DND-41 (cell line): Measurements from ENCODE around the gene PAK5.

Source experiments
- ATAC-seq: fragments of 200-7000 bp; cut with Tn5 transposase; 3 replicates; pipeline ENCODE4 v1.9.1; 2021; ENCODE audit warnings: low read depth; ENCODE audit not compliant: insufficient read depth
- DNase-seq: peaks from one replicate; pipeline ENCODE4 v3.0.0-alpha.2; 2020
- H2AFZ ChIP-seq: 2 replicates; pipeline ENCODE4 v1.6.0; 2012; ENCODE audit warnings: low read depth, low read length
- H3K27ac ChIP-seq: 2 replicates; pipeline ENCODE4 v1.5.1; 2012; ENCODE audit warnings: low read length, inconsistent platforms
- H3K27me3 ChIP-seq: fragments of 200-600 bp; sonication (generic); 2 replicates; pipeline ENCODE4 v1.6.0; 2012; ENCODE audit warnings: low read length, mild to moderate bottlenecking, inconsistent platforms; ENCODE audit not compliant: insufficient read depth, poor library complexity
- H3K36me3 ChIP-seq: 2 replicates; pipeline ENCODE4 v1.5.1; 2012; ENCODE audit warnings: low read length, inconsistent platforms; ENCODE audit not compliant: insufficient read depth
- H3K4me1 ChIP-seq: 2 replicates; pipeline ENCODE4 v1.5.1; 2012; ENCODE audit warnings: mild to moderate bottlenecking, low read length; ENCODE audit not compliant: insufficient read depth
- H3K4me2 ChIP-seq: 2 replicates; pipeline ENCODE4 v1.6.0; 2012; ENCODE audit warnings: mild to moderate bottlenecking, moderate library complexity, low read length, inconsistent platforms; ENCODE audit not compliant: insufficient read depth
- H3K4me3 ChIP-seq, 2 experiments: fragments of 200-600 bp in 1 of 2; shearing (Covaris generic) in 1 of 2; 2 replicates each; pipeline ENCODE4 v1.5.1; 2012 to 2016; ENCODE audit warnings: inconsistent platforms in 2 of 2, low read length in 2 of 2, mild to moderate bottlenecking in 2 of 2, low read depth in 1 of 2, moderate library complexity in 1 of 2
- H3K79me2 ChIP-seq: 2 replicates; pipeline ENCODE4 v1.6.0; 2012; ENCODE audit warnings: low read length, inconsistent platforms; ENCODE audit not compliant: insufficient read depth
- H3K9ac ChIP-seq: 2 replicates; pipeline ENCODE4 v1.6.0; 2012; ENCODE audit warnings: low read depth, mild to moderate bottlenecking, inconsistent platforms, low read length, moderate library complexity
- H3K9me3 ChIP-seq: 2 replicates; pipeline ENCODE4 v1.5.1; 2012; ENCODE audit warnings: low read length, moderate library complexity, mild to moderate bottlenecking, inconsistent platforms; ENCODE audit not compliant: insufficient read depth, severe bottlenecking
- H4K20me1 ChIP-seq: 2 replicates; pipeline ENCODE4 v1.6.0; 2012; ENCODE audit warnings: low read length; ENCODE audit not compliant: insufficient read depth
- EZH2 ChIP-seq: IDR thresholded peaks from 3 replicates; pipeline ENCODE4 v1.6.1; 2012; ENCODE audit warnings: borderline replicate concordance, low read depth, mild to moderate bottlenecking, moderate library complexity, low read length, inconsistent platforms; ENCODE audit not compliant: severe bottlenecking
- TF ChIP-seq, protein P1 (sequence below): IDR thresholded peaks from 2 replicates; pipeline ENCODE4 v1.5.1; 2012; ENCODE audit warnings: borderline replicate concordance, low read length, moderate library complexity, mild to moderate bottlenecking; ENCODE audit not compliant: poor library complexity, severe bottlenecking; ENCODE audit errors: extremely low read depth

Gene PAK5

DNA sequence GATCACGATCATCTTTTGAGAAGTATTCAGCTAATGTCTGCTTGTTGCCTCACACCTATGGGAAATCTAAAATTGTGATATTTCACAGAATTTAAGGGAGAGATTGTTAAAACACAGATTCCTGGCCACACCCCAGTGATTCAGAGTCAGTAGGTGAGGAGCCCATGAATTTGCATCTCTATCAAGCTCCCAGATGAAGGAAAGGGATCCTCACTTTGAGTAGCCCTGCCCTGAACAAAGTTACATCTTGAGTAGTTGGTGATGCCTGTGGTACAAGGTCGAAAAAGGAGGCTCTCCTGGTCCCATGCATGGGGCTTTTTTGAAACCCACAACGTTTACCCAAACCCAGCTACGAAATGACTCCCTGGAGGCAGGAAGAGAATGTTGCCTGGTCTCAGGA is 79.5 kb downstream of the PAK5 start:
- Histone ChIP-seq H3K27me3 (no peaks in the 10 kb centered on the region), H3K79me2 (no peaks in the 10 kb centered on the region), H2AFZ (no peak overlapping the region), H3K4me2 (no peak overlapping the region), H3K4me3 (no peak overlapping the region), H4K20me1 (no peaks in the 10 kb centered on the region), H3K4me1 (no peaks in the 10 kb centered on the region), H3K9ac (no peak overlapping the region), H3K36me3 (no peaks in the 10 kb centered on the region), H3K27ac (no peak overlapping the region), H3K9me3 (no peaks in the 10 kb centered on the region)
- no peak for DNase-seq
- ATAC-seq: no peak
- no peak for TF ChIP-seq EZH2
- TF ChIP-seq, protein P1, sequence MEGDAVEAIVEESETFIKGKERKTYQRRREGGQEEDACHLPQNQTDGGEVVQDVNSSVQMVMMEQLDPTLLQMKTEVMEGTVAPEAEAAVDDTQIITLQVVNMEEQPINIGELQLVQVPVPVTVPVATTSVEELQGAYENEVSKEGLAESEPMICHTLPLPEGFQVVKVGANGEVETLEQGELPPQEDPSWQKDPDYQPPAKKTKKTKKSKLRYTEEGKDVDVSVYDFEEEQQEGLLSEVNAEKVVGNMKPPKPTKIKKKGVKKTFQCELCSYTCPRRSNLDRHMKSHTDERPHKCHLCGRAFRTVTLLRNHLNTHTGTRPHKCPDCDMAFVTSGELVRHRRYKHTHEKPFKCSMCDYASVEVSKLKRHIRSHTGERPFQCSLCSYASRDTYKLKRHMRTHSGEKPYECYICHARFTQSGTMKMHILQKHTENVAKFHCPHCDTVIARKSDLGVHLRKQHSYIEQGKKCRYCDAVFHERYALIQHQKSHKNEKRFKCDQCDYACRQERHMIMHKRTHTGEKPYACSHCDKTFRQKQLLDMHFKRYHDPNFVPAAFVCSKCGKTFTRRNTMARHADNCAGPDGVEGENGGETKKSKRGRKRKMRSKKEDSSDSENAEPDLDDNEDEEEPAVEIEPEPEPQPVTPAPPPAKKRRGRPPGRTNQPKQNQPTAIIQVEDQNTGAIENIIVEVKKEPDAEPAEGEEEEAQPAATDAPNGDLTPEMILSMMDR: no peak

DNA sequence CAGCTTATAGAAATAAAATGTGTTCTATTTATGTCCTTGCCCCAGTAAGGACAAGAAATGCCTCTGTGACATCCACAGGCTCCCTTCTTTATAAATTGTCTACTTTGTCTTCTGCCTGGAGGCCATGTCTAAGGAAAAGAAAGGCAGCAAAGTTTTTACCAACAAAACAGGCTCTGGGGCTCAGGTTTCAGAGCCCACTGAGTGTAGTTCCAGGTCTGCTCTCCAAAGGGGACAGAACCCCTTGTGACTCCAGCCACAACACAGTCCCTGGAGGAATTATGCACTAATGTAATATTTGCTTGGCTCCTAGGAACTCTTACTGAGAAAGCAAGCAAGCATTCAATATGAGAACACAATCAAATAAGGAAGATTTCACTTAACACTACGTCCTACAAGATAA is 80.1 kb downstream of the PAK5 start:
- Histone ChIP-seq H3K36me3 (no peaks in the 10 kb centered on the region), H2AFZ (no peak overlapping the region), H3K4me2 (no peak overlapping the region), H3K4me1 (no peaks in the 10 kb centered on the region), H3K27ac (no peak overlapping the region), H3K27me3 (no peaks in the 10 kb centered on the region), H4K20me1 (no peaks in the 10 kb centered on the region), H3K4me3 (no peak overlapping the region), H3K9me3 (no peaks in the 10 kb centered on the region), H3K79me2 (no peaks in the 10 kb centered on the region), H3K9ac (no peak overlapping the region)
- TF ChIP-seq EZH2: no peak
- TF ChIP-seq, protein P1: no peak
- DNase-seq (no peak), ATAC-seq (no peak)

DNA sequence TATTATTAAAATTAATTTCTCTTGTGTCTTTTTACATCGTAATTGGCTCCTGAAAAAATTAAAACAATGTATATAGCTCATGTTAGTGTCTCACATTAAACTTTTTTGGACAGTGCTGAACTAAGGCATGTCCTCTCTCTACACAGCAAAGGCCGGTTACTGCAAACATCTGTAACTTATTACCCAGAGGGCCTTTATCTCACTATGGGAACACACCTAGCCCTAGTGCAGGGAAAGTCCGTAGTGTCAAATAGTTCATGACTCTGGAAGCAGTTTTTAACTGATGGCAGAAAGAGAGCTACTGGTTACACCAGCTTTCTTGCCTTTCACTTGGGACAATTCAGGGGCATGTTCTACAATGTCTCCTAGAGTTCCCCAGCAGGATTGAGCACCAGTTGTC is 82.2 kb downstream of the PAK5 start:
- no peak overlapping the region for H3K4me2 ChIP-seq
- no peak overlapping the region for H3K27ac ChIP-seq
- H3K4me3 ChIP-seq: no peak overlapping the region
- no peak overlapping the region for H2AFZ ChIP-seq
- H3K79me2 ChIP-seq: no peaks in the 10 kb centered on the region
- no peaks in the 10 kb centered on the region for H3K36me3 ChIP-seq
- TF ChIP-seq, protein P1: no peak
- no peak for TF ChIP-seq EZH2
- no peaks in the 10 kb centered on the region for H3K9me3 ChIP-seq
- no peaks in the 10 kb centered on the region for H3K27me3 ChIP-seq
- no peak overlapping the region for H3K9ac ChIP-seq
- no peaks in the 10 kb centered on the region for H3K4me1 ChIP-seq
- ATAC-seq (no peak), DNase-seq (no peak)
- no peaks in the 10 kb centered on the region for H4K20me1 ChIP-seq

DNA sequence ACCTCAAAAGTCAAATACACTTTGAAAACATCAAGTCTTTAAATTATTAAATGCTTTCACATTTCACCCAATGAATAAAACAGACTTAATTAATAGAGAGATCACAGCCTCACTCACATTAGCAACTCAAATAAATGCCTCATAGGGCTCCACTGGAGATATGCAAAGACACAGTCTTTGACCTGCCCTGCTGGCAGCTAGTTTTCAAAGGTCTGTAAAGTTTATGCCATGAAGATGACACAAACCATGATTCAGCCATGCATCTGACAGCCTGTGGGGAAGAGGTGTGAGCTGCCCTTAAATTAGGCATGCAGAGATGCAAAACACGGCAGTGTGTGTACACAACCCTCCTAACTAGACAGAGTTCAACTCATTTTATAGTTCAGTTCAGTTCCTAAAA is 83.6 kb downstream of the PAK5 start:
- no peak overlapping the region for H3K4me2 ChIP-seq
- no peak overlapping the region for H3K4me3 ChIP-seq
- no peak for TF ChIP-seq EZH2
- TF ChIP-seq, protein P1: no peak
- H3K79me2 ChIP-seq: no peaks in the 10 kb centered on the region
- no peak for ATAC-seq
- H3K36me3 ChIP-seq: no peaks in the 10 kb centered on the region
- H2AFZ ChIP-seq: no peak overlapping the region
- H3K4me1 ChIP-seq: no peaks in the 10 kb centered on the region
- no peak for DNase-seq
- H3K9me3 ChIP-seq: no peaks in the 10 kb centered on the region
- H3K9ac ChIP-seq: no peak overlapping the region
- H4K20me1 ChIP-seq: no peaks in the 10 kb centered on the region
- no peak overlapping the region for H3K27ac ChIP-seq
- H3K27me3 ChIP-seq: no peaks in the 10 kb centered on the region
